GM04503 (cell line): Measurements from ENCODE around the gene HDLBP.
A peak's percentile ranks its signal among the peaks of the same experiment; 100 is the strongest.

Experiments
- DNase-seq: peaks from one replicate; pipeline ENCODE4 v3.0.0-alpha.2; 2012; ENCODE audit warnings: low read depth

Gene HDLBP

GRCh38 chr2:241315093-241315878 is at the start of gene HDLBP:
TSS of gene HDLBP (minus strand) at chr2:241315672. CDS start at chr2:241266869, 48,803 bp downstream.
- DNase-seq, result peak; percentile 80

- DNase-seq, result no peak
These were observed 49.3 kb upstream of the HDLBP start for GRCh38 chr2:241364781-241365180.

- DNase-seq, result no peak
These were observed 48.0 kb upstream of the HDLBP start for GRCh38 chr2:241363426-241363825.

GRCh38 chr2:241359481-241360045 is 44.1 kb upstream of the HDLBP start:
- no peak for DNase-seq

- no peak for DNase-seq
These were observed 43.0 kb upstream of the HDLBP start for GRCh38 chr2:241358470-241358869.

- DNase-seq, result no peak
These were observed 42.1 kb upstream of the HDLBP start for GRCh38 chr2:241357531-241357930.

- no peak for DNase-seq
These were observed 41.4 kb upstream of the HDLBP start for GRCh38 chr2:241356871-241357260.

- DNase-seq, result peak; percentile 79
These were observed 40.8 kb upstream of the HDLBP start, which contains the start of gene FARP2 for GRCh38 chr2:241355983-241356870. TSS of gene FARP2 (plus strand) at chr2:241356285. CDS start at chr2:241373108, 16,823 bp downstream.

- DNase-seq, result no peak
These were observed 39.5 kb upstream of the HDLBP start for GRCh38 chr2:241354668-241355658.

- no peak for DNase-seq
These were observed 36.8 kb upstream of the HDLBP start for GRCh38 chr2:241352227-241352626.

- DNase-seq, result no peak
These were observed 36.2 kb upstream of the HDLBP start for GRCh38 chr2:241351640-241352031.

GRCh38 chr2:241350878-241351639 is 35.6 kb upstream of the HDLBP start:
- no peak for DNase-seq

GRCh38 chr2:241350530-241350877 is 35.0 kb upstream of the HDLBP start:
- DNase-seq, result no peak

- no peak for DNase-seq
These were observed 34.5 kb upstream of the HDLBP start for GRCh38 chr2:241349941-241350340.

GRCh38 chr2:241344925-241345651 is 29.6 kb upstream of the HDLBP start:
- DNase-seq, result no peak

- no peak for DNase-seq
These were observed 25.2 kb upstream of the HDLBP start for GRCh38 chr2:241340631-241341163.

GRCh38 chr2:241339839-241340630 is 24.6 kb upstream of the HDLBP start:
- no peak for DNase-seq

GRCh38 chr2:241334813-241335212 is 19.3 kb upstream of the HDLBP start:
- no peak for DNase-seq

GRCh38 chr2:241330616-241330981 is 15.1 kb upstream of the HDLBP start:
- DNase-seq, result no peak
